ENCODE measurements around the gene TNPO1.

The TNPO1 gene

GRCh38 chr5:72847989-72848473, 31.6 kb downstream of the TNPO1 start:
- TF ChIP-seq CTCF (IDR thresholded peaks at IDR 0.05), result no peak

DNA sequence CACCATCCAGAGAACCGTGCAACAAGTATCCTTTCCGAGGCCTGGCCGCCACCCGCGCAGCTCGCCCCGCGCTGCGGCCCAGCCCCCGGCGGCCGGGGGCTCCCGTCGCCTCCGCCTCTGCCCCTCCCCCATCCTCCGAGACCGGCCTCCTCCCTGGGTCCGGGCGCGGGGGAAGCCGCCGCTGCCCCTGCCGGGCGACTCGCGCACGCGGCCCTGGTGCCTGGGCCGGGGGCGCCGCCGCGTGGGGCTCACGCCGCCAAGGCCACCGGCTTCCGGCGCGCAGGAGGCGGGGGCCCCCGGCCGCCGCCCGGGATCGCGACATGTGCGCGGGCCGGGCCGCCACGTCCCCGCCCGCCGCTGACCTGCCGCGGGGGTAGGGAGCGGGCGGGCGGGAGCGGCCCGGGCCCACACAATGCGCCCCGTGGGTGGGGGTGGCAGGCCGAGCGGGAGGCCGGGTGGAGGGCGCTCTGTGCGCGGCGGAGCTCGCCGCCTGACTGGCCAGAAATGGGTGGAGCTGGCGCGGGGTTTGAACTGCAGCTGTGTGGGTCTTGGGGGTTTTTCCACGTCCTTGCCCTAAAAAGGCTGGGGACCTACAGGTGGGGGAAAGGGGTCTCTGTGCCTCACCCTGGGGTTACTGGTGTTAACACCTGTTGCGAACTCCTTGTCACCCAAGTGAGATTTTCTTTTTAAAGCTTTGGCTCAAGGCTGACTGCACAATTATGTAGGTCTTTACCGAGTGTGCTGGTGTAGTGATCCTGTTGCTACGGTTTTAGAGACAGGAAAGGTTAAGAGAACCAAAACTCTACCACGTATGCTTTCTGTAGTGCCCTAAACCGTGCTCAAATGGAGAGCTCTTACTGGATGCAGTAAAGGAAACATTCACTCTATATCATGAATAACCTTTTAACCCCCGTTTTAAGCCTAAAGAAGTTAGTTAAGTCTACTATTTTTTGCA, 32.3 kb downstream of the TNPO1 start:
- TF ChIP-seq CTCF (IDR thresholded peaks at IDR 0.05), result peak; percentile 27; the same call in 1 of the 2 replicates

- no peak for TF ChIP-seq CTCF (IDR thresholded peaks at IDR 0.05)
Observed at GRCh38 chr5:72849546-72849945, 33.1 kb downstream of the TNPO1 start.

- TF ChIP-seq CTCF (IDR thresholded peaks at IDR 0.05), result no peak
Observed at GRCh38 chr5:72850113-72850512, 33.7 kb downstream of the TNPO1 start.

DNA sequence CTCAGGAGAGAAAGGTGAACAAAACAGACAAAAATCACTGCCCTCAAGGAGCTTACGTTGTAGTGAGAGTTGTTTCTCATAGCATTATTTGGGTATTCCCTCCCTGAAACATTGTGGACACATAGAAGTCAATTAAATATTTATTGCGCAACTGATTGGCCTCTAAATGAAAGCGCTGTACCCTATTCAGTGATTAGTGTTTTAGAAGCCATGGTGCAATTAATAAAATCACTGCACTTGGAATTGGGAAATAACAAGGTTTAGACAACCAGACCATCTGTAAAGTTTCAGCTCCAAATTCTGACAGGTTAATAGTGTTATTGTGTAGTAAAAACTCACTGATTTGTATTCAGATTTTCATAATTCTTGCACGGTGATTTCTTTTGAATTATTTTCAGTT, 35.9 kb downstream of the TNPO1 start:
- TF ChIP-seq CTCF (IDR thresholded peaks at IDR 0.05), result no peak

GRCh38 chr5:72854419-72854818, 38.0 kb downstream of the TNPO1 start:
- TF ChIP-seq CTCF (IDR thresholded peaks at IDR 0.05), result no peak

- no peak for TF ChIP-seq CTCF (IDR thresholded peaks at IDR 0.05)
Observed at GRCh38 chr5:72855821-72856220, 39.4 kb downstream of the TNPO1 start.

Data from LNCAP (cell line).